GM12892 (cell line): ENCODE measurements around the gene SURF4.

Experiments
- POLR2A ChIP-seq: IDR thresholded peaks from 2 replicates; pipeline ENCODE4 v1.6.1; 2011; ENCODE audit warnings: low read depth, low read length, control low read depth
- TAF1 ChIP-seq: IDR thresholded peaks from 2 replicates; pipeline ENCODE4 v1.6.1; 2011; ENCODE audit warnings: low read depth, mild to moderate bottlenecking, control low read depth, low read length, borderline replicate concordance

- no peak for TF ChIP-seq TAF1
- TF ChIP-seq POLR2A, result no peak
Measured at GRCh38 chr9:133333011-133333410, 42.8 kb downstream of the SURF4 start.
